ENCODE results near the gene STUB1.

Gene STUB1

DNA sequence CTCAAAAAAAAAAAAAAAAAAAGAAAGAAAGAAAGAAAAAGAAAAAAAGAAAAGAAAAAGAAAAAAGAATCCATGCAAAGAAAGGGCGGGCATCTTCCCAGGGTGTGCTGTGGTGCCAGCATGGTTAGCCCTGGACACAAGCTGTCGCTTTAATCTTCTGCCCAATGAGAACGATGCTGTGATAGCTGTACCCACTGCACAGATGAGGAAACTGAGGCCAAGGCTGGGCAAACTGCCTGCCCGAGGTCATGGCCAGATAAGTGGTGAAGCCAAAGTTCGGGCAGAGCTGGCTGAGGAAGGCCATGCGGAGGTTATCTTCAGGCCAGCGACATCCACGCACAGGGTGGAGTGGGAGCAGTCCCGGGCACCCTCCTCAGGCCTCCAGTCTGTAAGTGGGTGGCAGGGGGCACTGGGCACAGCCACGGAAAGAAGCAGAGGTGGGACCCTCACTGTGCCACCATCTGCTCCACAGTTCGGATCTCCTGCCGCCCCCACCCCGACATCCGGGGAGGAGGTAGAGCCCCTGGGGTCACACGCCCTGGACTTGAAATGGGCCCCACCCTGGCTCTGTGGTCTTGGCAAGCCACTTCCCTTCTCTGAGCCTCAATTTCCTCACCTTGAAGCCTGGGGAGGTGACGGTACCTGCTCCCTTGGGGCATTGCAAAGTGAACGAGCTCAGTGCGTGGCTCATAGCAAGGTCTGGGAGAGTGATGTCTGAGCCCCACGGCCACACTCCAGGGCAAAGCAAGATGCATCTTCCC lies 18.9 kb downstream of the STUB1 start:
- DNase-seq = no peak

DNA sequence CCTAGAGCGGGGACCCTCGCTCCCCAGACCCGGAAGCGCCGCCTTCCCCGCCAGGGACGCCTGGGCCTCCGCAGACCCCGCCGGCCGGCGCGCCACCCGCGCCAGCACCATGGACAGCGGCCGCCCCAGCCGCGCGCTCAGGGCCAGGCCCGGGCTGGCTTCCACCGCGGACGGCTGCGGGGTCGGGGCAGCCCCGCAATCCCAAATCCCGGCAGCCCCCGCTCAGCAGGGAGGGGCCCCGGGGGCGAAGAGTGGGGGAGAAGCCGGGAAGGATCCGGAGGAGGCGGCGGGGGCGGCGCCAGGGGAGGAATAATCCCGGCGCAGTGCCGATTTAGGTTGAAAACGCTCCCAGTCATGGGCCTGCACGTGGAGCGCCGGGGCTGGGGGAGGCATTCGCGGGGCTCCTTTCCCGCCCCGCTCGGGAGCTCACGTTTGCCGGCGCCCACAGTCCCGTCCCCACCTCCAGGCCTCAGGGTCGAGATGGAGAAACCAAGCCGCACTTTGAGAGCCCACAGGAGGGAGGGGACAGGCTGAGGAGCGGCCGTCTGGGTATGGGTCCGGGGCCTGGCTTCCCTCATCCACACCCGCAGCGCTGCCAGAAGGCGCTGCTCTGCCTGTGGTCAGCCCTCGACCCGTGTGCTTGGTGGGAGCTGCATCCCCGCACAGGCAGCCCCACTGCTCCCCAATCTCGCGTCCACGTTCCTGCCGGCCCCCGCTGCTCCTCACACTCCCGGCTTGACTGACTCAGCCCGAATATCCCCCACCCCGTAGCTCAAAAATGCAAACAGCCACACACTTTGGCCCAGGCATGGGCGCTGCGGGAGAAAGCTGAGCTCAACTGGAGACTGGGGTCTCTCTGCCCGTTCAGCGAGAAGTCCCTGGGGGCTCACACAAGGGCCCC lies 20.7 kb downstream of the STUB1 start:
- peak in 2 of 5 donors; percentile 42 to 56 for DNase-seq

DNA sequence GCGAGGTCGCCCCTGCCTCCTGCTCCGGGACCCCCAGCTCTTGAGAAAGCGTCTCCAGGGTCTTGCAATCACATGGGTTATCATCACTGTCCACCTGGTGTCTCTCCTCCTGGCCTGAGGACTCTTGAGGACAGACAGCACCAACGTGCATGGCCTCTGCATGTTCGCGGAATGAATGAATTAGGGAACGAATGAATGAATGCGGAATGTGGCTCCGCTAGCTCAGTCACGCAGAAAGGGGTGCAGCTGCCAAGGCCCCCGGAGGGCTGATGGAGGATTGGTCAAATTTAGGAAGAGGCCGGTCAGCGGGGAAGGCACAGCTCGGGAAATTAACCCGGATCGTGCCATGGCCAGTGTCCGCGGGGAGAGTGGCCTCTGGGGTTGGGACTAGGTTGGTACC lies 22.1 kb downstream of the STUB1 start:
- DNase-seq = no peak

GRCh38 chr16:703406-703805 lies 23.2 kb downstream of the STUB1 start:
- no peak for DNase-seq

GRCh38 chr16:704047-704446 lies 23.8 kb downstream of the STUB1 start:
- DNase-seq = no peak

GRCh38 chr16:704552-705380 lies 24.6 kb downstream of the STUB1 start:
- DNase-seq = no peak

- no peak for DNase-seq
Measured at GRCh38 chr16:705431-706188, 25.4 kb downstream of the STUB1 start, which contains the start of gene FBXL16. Gene FBXL16, minus strand, starts transcription at chr16:705801. Its CDS starts 8,396 bp downstream, at chr16:697405.

GRCh38 chr16:706189-707061 lies 26.2 kb downstream of the STUB1 start:
- no peak for DNase-seq

DNA sequence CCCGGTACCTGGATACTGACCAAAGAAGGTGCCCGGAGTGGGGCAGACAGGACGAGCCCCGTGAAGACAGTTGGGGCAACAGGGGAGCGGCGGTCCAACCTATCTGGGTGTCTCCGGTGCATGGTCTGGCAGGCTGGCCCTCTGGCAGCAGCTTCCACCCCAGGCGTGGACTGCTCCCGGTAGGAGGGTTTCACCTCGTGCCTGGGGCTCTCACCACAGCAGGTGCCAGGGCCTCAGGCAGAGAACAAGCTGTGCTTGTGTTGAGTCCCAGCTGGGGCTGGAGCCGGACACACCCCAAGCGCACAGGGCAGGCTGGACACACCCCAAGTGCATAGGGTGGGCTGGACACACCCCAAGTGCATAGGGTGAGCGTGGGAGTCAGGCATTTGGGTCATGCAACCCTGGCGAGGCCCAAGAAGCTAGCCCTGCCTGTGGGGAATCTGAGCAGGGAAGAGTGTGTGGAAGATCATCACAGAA lies 26.9 kb downstream of the STUB1 start:
- no peak for DNase-seq

DNA sequence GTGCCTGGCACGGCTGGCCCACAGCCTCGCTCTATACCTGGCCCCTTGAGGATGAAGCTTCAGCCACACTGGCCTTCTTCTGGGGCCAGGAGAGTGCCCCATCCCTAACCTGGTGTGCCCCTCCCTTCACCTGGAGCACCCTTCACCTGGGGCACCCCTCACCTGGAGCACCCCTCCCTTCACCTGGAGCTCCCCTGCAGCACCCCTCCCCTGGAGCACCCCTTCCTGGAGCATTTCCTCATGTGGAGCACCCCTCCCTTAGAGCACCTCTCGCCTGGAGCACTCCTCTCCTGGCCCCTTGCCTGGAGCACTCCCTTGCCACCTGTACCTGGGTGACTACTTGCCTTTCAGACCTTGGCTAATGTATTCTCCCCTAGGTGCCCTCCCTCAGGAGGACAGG lies 27.8 kb downstream of the STUB1 start:
- DNase-seq = no peak

DNA sequence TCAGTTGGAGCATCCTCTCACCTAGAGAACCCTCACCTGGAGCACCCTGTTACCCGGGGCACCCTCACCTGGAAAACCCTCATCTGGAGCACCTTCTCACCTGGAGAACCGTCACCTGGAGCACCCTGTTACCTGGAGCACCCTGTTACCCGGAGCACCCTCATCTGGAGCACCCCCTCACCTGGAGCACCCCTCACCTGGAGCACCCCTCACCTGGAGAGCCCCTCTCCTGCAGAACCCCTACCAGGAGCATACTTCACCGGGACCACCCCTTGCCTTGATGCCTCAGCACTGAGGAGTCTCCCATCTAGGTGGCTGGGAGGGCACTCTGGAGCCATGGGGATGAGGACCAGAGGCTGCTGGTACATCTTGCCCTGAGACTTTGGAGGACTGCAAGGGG lies 28.7 kb downstream of the STUB1 start:
- DNase-seq = no peak

GRCh38 chr16:709566-710499 lies 29.6 kb downstream of the STUB1 start:
- DNase-seq = no peak

DNA sequence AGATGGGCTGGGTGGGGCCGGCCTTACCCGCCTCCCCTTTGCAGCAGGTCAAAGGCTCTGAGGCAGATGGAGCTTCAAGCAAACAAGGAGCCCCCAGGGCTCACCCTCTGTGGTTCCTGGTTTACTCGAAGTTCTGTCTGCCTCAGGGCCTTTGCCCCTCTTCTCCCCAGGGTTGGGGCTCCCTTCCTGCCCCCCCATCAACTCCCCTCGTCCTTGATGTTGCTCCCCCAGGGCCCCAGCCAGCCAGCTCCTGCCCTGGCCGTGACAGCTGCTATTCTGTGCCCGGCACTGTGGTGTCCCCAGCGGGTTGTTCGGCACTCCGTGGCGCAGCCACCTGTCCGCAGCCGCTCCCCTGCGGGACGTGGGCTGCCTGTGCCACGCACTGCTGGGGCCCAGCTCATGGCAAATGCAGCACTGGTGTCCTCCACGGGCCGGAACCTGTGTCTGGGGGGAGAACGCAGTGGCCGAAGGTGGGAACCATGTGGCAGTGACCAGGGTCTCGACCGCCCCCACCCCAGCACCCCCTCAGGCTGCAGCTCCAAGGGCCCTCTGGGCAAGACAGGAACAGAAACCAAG lies 30.4 kb downstream of the STUB1 start:
- DNase-seq = no peak

- DNase-seq = no peak
Measured at GRCh38 chr16:711084-711483, 30.9 kb downstream of the STUB1 start.

DNA sequence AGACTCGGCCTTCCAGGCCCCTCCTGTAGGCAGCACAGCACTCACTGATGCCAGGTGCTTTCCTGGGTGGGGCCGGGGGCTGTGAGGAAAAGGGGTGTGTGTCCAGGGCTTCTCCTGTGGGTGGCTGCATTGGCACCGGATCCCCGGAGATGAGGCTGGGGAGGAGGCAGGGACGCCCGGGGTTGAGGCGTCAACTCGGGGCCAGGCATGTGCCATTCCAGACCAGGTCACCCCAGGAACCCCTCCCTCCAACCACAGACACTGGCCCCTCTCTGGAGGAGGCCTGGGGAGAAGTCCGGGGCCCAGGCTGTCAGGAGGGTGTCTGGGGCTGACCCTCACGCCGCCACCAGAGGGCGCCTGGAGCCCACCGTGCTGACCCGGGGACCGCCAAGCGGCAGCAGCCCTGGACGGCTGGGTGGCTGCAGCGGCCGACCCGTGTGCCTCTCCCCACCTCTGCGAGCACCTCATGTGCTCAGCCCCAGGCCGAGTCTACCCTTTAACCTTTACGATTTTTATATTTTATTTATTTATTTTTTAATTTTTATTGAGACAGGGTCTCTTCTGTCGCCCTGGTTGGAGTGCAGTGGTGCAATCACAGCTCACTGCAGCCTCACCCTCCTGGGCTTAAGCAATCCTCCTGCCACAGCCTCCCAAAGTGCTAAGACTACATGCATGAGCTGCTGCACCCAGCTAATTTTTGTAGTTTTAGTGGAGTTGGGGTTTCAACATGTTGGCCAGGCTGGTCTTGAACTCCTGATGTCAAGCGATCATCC lies 31.5 kb downstream of the STUB1 start:
- DNase-seq = peak; percentile 63 to 75 (median 72)

GRCh38 chr16:712740-713250 lies 32.6 kb downstream of the STUB1 start:
- peak in 1 of 5 donors; percentile 34 for DNase-seq

DNA sequence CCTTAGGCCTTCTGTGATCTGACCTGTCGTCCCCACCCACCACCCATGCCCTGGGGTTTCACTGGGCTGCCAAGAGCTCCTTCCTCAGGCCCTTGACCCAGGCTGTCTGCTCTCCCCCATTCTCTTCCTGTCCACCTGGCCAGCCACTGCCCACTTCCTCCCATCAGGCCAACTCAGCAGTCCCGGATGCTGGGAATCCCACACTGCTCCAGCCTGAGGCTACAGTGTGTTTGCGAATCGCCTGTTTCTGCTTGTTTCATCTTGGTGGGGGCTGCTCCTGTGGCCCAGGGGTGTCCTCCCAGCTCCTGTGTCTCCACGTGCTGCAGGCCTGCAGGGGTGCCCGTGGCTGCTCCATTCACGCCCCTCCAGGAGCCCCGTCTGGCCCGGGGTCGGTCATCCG lies 33.9 kb downstream of the STUB1 start:
- no peak for DNase-seq
